ENCODE data around the gene TGIF1.
A peak's percentile ranks its signal among the peaks of the same experiment; 100 is the strongest.

Gene TGIF1

DNA sequence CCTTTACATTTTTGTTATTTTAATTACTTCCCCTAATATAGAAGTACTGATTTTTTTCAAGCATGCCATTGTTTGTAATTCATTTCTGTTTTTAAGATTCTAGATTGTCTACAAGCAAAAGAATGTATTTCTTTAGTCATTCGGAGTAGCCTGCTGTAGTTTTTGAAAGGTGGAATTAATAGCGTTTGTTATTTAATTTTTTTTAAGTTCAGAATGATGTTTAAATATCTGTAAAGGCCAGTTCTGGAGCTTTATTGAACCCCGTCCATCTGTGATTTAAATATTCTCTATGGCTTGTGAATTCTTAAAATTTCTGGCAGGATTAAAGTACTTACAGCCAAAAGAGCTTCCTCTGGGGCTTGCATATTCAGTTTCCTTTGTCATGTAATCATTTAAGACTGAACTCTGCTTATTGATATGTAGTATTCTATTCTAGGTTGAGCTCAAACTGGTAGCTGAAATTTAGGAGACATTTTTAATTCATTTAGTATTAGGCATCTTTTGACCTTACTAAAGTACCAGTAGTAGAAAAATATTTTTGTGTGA is 5.2 kb downstream of the TGIF1 start:
- no peak for DNase-seq
- Histone ChIP-seq H3K4me3 (ENCODE audit: insufficient read depth, low read depth, low read length, poor library complexity, severe bottlenecking) (no peak overlapping the region), H3K36me3 (ENCODE audit: control insufficient read depth, insufficient read depth, low read length) (peaks cover 15% of the 10 kb centered on the region), H3K27ac (ENCODE audit: insufficient read depth, low read length, poor library complexity, severe bottlenecking) (no peak overlapping the region), H3K4me1 (ENCODE audit: control insufficient read depth, insufficient read depth, low read length, poor library complexity, severe bottlenecking) (peaks cover 31% of the 10 kb centered on the region), H3K27me3 (replicated peaks; ENCODE audit: control insufficient read depth, insufficient read depth, low read length, poor library complexity, severe bottlenecking) (no peaks in the 10 kb centered on the region), H3K9me3 (ENCODE audit: control insufficient read depth, low read length) (no peaks in the 10 kb centered on the region)

DNA sequence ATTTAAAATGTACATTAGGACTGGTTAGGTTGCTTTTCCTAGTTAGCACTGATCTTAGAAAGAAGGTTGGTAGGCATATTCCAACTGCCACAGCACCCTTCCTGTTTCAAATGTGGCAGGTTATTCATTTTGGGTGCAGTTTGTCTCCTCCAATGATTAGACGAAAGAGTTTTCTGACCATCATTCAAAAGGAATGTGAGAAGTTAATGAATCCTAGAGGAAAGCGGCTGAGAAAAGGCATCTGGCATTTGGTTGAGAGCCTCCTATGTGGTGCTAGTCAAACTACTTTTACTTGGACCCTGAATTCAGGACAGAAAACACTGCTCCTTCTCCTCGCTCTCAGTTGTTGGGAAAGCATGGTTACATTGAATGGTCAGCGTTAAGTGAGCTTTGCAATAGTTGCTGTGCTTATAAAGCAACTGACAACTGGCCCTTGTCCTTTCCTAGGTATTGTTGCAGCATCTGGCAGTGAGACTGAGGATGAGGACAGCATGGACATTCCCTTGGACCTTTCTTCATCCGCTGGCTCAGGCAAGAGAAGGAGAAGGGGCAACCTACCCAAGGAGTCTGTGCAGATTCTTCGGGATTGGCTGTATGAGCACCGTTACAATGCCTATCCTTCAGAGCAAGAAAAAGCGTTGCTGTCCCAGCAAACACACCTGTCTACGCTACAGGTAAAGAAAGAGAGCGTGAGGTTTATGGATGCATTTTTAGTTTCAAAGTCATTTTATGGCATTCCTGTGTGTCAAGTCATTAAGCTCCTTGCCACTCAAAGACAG is 6.1 kb downstream of the TGIF1 start:
- H3K9me3 ChIP-seq (ENCODE audit: control insufficient read depth, low read length) = no peaks in the 10 kb centered on the region
- no peak overlapping the region for H3K27ac ChIP-seq (ENCODE audit: insufficient read depth, low read length, poor library complexity, severe bottlenecking)
- H3K4me3 ChIP-seq (ENCODE audit: insufficient read depth, low read depth, low read length, poor library complexity, severe bottlenecking) = no peak overlapping the region
- H3K4me1 ChIP-seq (ENCODE audit: control insufficient read depth, insufficient read depth, low read length, poor library complexity, severe bottlenecking) = peaks cover 26% of the 10 kb centered on the region
- no peaks in the 10 kb centered on the region for H3K27me3 ChIP-seq (replicated peaks; ENCODE audit: control insufficient read depth, insufficient read depth, low read length, poor library complexity, severe bottlenecking)
- H3K36me3 ChIP-seq (ENCODE audit: control insufficient read depth, insufficient read depth, low read length) = peaks cover 15% of the 10 kb centered on the region
- no peak for DNase-seq

DNA sequence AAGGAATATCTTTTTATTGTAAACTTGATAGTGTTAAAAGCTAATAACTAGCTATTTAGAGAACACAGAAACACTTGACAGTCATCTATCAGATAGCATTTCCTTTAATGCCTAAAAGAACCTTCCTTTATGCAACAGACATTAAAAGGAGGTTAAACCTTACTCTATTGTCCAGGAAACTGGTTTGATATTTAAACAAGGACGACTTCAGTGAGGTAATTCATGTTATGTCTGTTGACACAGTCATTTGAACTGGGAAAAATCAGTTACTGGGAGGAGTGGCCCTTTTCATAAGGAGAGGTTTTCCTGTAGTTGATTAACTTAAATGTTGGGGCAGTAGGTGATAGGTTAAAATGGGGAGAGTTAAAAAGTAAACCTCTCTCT is 6.7 kb downstream of the TGIF1 start:
- Histone ChIP-seq H3K4me1 (ENCODE audit: control insufficient read depth, insufficient read depth, low read length, poor library complexity, severe bottlenecking) (peaks cover 23% of the 10 kb centered on the region), H3K36me3 (ENCODE audit: control insufficient read depth, insufficient read depth, low read length) (peaks cover 15% of the 10 kb centered on the region), H3K27me3 (replicated peaks; ENCODE audit: control insufficient read depth, insufficient read depth, low read length, poor library complexity, severe bottlenecking) (no peaks in the 10 kb centered on the region), H3K9me3 (ENCODE audit: control insufficient read depth, low read length) (peaks cover 2% of the 10 kb centered on the region), H3K27ac (ENCODE audit: insufficient read depth, low read length, poor library complexity, severe bottlenecking) (no peak overlapping the region), H3K4me3 (ENCODE audit: insufficient read depth, low read depth, low read length, poor library complexity, severe bottlenecking) (no peak overlapping the region)
- no peak for DNase-seq

DNA sequence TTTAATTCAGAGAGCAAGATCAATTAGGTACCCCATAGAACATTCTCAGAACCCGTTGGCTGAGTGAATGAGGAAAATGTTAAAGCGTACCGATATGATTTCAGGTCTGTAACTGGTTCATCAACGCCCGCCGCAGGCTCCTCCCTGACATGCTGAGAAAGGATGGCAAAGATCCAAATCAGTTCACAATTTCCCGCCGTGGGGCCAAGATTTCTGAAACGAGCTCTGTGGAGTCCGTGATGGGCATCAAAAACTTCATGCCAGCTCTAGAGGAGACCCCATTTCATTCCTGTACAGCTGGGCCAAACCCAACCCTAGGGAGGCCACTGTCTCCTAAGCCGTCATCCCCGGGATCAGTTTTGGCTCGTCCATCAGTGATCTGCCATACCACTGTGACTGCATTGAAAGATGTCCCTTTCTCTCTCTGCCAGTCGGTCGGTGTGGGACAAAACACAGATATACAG is 7.3 kb downstream of the TGIF1 start:
- H3K27ac ChIP-seq (ENCODE audit: insufficient read depth, low read length, poor library complexity, severe bottlenecking) = no peak overlapping the region
- no peak overlapping the region for H3K4me3 ChIP-seq (ENCODE audit: insufficient read depth, low read depth, low read length, poor library complexity, severe bottlenecking)
- peaks cover 15% of the 10 kb centered on the region for H3K36me3 ChIP-seq (ENCODE audit: control insufficient read depth, insufficient read depth, low read length)
- DNase-seq = no peak
- peaks cover 17% of the 10 kb centered on the region for H3K4me1 ChIP-seq (ENCODE audit: control insufficient read depth, insufficient read depth, low read length, poor library complexity, severe bottlenecking)
- peaks cover 5% of the 10 kb centered on the region for H3K9me3 ChIP-seq (ENCODE audit: control insufficient read depth, low read length)
- H3K27me3 ChIP-seq (replicated peaks; ENCODE audit: control insufficient read depth, insufficient read depth, low read length, poor library complexity, severe bottlenecking) = no peaks in the 10 kb centered on the region

DNA sequence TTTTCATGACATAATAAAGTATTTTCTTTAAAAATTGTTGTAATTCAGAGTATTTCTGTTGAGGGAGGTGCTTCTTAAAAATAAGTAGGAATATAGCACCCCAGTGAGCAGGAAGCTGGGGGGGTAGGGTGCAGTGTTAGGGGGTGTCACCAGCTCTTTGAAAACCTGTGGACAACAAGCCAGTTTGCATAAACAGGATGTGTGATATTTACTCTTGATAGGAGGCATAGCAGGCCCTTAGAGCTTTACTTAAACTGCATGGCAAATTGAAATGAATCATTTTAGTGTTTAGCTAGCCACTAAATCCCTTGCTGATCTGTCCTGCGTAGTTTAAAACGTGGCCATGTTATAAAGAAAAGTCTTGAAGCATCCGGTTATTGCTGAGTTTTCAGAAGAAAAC is 8.4 kb downstream of the TGIF1 start:
- Histone ChIP-seq H3K9me3 (ENCODE audit: control insufficient read depth, low read length) (peaks cover 5% of the 10 kb centered on the region), H3K4me3 (ENCODE audit: insufficient read depth, low read depth, low read length, poor library complexity, severe bottlenecking) (no peak overlapping the region), H3K27ac (ENCODE audit: insufficient read depth, low read length, poor library complexity, severe bottlenecking) (peak overlapping the region; percentile 52), H3K36me3 (ENCODE audit: control insufficient read depth, insufficient read depth, low read length) (peaks cover 15% of the 10 kb centered on the region), H3K27me3 (replicated peaks; ENCODE audit: control insufficient read depth, insufficient read depth, low read length, poor library complexity, severe bottlenecking) (no peaks in the 10 kb centered on the region), H3K4me1 (ENCODE audit: control insufficient read depth, insufficient read depth, low read length, poor library complexity, severe bottlenecking) (peaks cover 12% of the 10 kb centered on the region)
- DNase-seq = no peak

DNA sequence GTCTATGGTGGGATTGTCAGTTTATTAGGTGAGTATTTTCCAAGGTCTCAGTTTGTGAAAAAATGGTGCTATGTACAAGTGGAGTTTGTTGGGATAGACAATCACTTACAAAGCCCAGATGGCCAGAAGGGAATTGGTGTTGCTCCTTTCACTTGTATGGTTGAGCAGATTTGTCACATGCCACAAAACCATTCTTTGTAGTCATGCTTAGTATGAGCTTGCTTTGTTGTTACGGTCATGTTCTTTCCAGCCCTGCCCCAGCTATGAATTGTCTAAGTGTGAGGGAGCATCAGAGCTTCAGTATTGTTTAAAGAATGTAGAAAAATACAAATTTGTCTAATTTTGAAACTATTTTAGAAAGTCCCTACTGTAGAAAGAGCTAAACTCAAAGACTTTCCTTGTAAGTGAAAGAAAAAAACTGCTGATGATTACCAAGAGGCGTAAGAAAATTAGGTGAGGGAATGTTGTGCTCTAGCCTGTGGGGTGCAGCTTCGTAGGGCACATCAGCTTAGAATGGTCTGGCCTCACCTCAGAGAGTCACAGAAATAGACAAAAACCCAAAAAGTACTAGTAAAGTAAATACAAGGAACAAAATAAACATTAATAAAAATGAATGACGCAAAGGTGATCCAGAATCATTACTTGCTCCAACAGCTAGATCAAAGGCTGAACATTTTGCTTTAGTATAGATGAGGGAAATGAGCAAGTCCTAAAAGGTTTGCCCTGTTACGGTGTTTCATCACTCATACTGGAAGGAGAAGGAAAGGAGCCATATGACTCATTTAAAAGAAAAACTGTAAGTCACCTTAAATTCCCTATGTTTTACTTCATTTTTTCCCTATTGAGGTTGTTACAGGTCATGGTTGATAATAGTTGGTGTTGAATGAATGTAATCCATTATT is 9.2 kb downstream of the TGIF1 start:
- peaks cover 15% of the 10 kb centered on the region for H3K36me3 ChIP-seq (ENCODE audit: control insufficient read depth, insufficient read depth, low read length)
- no peak overlapping the region for H3K4me3 ChIP-seq (ENCODE audit: insufficient read depth, low read depth, low read length, poor library complexity, severe bottlenecking)
- peaks cover 12% of the 10 kb centered on the region for H3K4me1 ChIP-seq (ENCODE audit: control insufficient read depth, insufficient read depth, low read length, poor library complexity, severe bottlenecking)
- H3K9me3 ChIP-seq (ENCODE audit: control insufficient read depth, low read length) = peaks cover 5% of the 10 kb centered on the region
- H3K27me3 ChIP-seq (replicated peaks; ENCODE audit: control insufficient read depth, insufficient read depth, low read length, poor library complexity, severe bottlenecking) = no peaks in the 10 kb centered on the region
- DNase-seq = no peak
- H3K27ac ChIP-seq (ENCODE audit: insufficient read depth, low read length, poor library complexity, severe bottlenecking) = peak overlapping the region; percentile 52

DNA sequence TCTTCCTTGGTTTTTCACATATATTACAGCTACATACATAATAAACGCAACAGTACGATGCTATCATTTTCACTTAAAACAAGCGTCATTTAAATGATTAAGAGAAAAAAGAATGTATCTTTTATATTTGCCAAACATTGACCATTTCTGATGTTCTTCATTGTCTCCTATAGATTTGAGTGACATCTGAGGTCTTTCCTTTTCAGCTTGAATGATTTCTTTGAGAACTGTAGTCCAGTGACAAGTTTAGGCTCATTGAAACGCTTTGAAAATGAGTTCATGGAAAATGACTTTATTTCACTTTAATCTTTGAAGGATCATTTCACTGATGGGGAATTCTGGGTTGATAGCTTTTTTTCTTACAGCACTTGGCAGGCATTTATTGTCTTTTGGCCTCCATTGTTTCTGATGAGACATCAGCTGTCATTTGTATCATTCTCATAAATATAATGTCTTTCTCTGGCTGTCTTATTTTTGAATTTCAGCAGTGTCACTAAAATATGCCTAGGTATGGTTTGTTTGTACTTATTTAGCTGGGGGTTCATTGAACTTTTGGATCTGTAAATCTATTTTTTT is 10.9 kb downstream of the TGIF1 start:
- H3K9me3 ChIP-seq (ENCODE audit: control insufficient read depth, low read length) = peaks cover 5% of the 10 kb centered on the region
- no peaks in the 10 kb centered on the region for H3K27me3 ChIP-seq (replicated peaks; ENCODE audit: control insufficient read depth, insufficient read depth, low read length, poor library complexity, severe bottlenecking)
- peaks cover 12% of the 10 kb centered on the region for H3K4me1 ChIP-seq (ENCODE audit: control insufficient read depth, insufficient read depth, low read length, poor library complexity, severe bottlenecking)
- DNase-seq = no peak
- no peak overlapping the region for H3K4me3 ChIP-seq (ENCODE audit: insufficient read depth, low read depth, low read length, poor library complexity, severe bottlenecking)
- H3K27ac ChIP-seq (ENCODE audit: insufficient read depth, low read length, poor library complexity, severe bottlenecking) = no peak overlapping the region
- peaks cover 15% of the 10 kb centered on the region for H3K36me3 ChIP-seq (ENCODE audit: control insufficient read depth, insufficient read depth, low read length)

DNA sequence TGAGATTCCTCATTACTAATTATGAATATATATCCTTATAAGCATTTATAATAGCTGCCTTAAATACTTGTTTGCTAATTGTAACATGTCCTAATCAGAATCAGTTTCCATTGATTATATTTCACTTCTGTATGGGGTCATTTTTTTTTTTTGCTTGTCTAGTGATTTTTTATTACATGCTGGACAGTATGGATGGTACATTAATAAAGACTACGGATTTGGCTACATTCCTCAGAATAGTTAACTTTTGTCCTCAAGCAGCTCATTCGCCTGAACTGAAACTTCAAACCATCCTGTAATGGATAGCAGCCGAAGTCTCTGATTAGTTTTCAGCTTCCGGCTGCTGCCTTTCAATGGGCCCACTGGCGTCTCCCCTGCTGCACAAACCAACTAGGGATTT is 11.7 kb downstream of the TGIF1 start:
- Histone ChIP-seq H3K27ac (ENCODE audit: insufficient read depth, low read length, poor library complexity, severe bottlenecking) (no peak overlapping the region), H3K36me3 (ENCODE audit: control insufficient read depth, insufficient read depth, low read length) (peaks cover 10% of the 10 kb centered on the region), H3K27me3 (replicated peaks; ENCODE audit: control insufficient read depth, insufficient read depth, low read length, poor library complexity, severe bottlenecking) (no peaks in the 10 kb centered on the region), H3K4me1 (ENCODE audit: control insufficient read depth, insufficient read depth, low read length, poor library complexity, severe bottlenecking) (peaks cover 16% of the 10 kb centered on the region), H3K4me3 (ENCODE audit: insufficient read depth, low read depth, low read length, poor library complexity, severe bottlenecking) (no peak overlapping the region), H3K9me3 (ENCODE audit: control insufficient read depth, low read length) (peaks cover 5% of the 10 kb centered on the region)
- no peak for DNase-seq

DNA sequence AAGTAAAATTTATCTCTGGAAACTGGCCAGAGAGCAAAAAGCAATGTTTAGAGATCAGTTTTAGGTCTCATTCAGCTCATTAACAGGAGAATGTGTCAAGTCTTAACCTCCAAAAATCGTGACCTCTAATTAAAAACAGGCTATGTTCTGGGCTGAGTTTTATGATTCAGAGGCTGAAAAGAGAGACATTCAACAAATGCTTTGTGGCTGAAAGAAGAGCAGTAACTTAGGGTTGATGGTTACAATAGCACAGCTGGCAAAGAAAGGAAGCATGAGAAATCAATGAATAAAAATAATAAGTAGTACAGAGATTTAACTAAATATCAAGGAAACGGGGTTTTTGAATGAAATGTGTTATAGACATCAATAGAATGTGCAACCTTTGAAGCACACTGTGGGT is 13.1 kb downstream of the TGIF1 start:
- no peak overlapping the region for H3K4me3 ChIP-seq (ENCODE audit: insufficient read depth, low read depth, low read length, poor library complexity, severe bottlenecking)
- peaks cover 5% of the 10 kb centered on the region for H3K9me3 ChIP-seq (ENCODE audit: control insufficient read depth, low read length)
- H3K27me3 ChIP-seq (replicated peaks; ENCODE audit: control insufficient read depth, insufficient read depth, low read length, poor library complexity, severe bottlenecking) = no peaks in the 10 kb centered on the region
- no peak for DNase-seq
- no peak overlapping the region for H3K27ac ChIP-seq (ENCODE audit: insufficient read depth, low read length, poor library complexity, severe bottlenecking)
- H3K36me3 ChIP-seq (ENCODE audit: control insufficient read depth, insufficient read depth, low read length) = no peaks in the 10 kb centered on the region
- H3K4me1 ChIP-seq (ENCODE audit: control insufficient read depth, insufficient read depth, low read length, poor library complexity, severe bottlenecking) = peaks cover 21% of the 10 kb centered on the region

Data from effector memory CD4-positive, alpha-beta T cell (primary cell).